ENCODE data around the gene MLLT10. TPM values are rescaled to one million over a fixed set of nuclear protein-coding genes. Genes with fewer than 3 reads are reported as not detected.
"Not testable (repeated sequence)": the region's sequence is repeated elsewhere in the genome, so short reads cannot be mapped to it uniquely, and the experiment has no call there.

MLLT10 gene
- total RNA-seq, 4 donors from 2014 or later: 42.8 to 283 (median 48.5) TPM

GRCh38 chr10:21579291-21579690, 45.3 kb downstream of the MLLT10 start:
- 93 to 96% methylated on average over 5 of the region's 5 CpGs for WGBS, 2 donors
- TF ChIP-seq POLR2A (IDR thresholded peaks at IDR 0.05) (no peak), CTCF (IDR thresholded peaks at IDR 0.05) (no peak)
- intact Hi-C loops (cut with DNase I; ENCODE audit: low total_unique reads): no loop called here
- H3K4me3 ChIP-seq (ENCODE audit: low read depth, poor library complexity, severe bottlenecking): no peak overlapping the region
- DNase-seq (ENCODE audit: low spot score in 2 of 2): no peak

GRCh38 chr10:21581421-21581834, 47.4 kb downstream of the MLLT10 start:
- DNase-seq (ENCODE audit: low spot score in 2 of 2); H3K4me3 ChIP-seq (ENCODE audit: low read depth, poor library complexity, severe bottlenecking); intact Hi-C loops (cut with DNase I; ENCODE audit: low total_unique reads): not testable (repeated sequence)
- WGBS, 2 donors: 84 to 95% methylated on average over 3 of the region's 3 CpGs

GRCh38 chr10:21584834-21585530, 51.0 kb downstream of the MLLT10 start:
- H3K4me3 ChIP-seq (ENCODE audit: low read depth, poor library complexity, severe bottlenecking): no peak overlapping the region
- no peak for TF ChIP-seq POLR2A (IDR thresholded peaks at IDR 0.05)
- TF ChIP-seq CTCF (IDR thresholded peaks at IDR 0.05): no peak
- WGBS, 2 donors: 96% methylated on average over 9 of the region's 9 CpGs
- DNase-seq (ENCODE audit: low spot score in 2 of 2): no peak
- intact Hi-C loops (cut with DNase I; ENCODE audit: low total_unique reads): no loop called here

GRCh38 chr10:21587391-21587790, 53.4 kb downstream of the MLLT10 start:
- intact Hi-C loops (cut with DNase I; ENCODE audit: low total_unique reads): no loop called here

GRCh38 chr10:21588159-21588558, 54.1 kb downstream of the MLLT10 start:
- DNase-seq (ENCODE audit: low spot score in 2 of 2); intact Hi-C loops (cut with DNase I; ENCODE audit: low total_unique reads); H3K4me3 ChIP-seq (ENCODE audit: low read depth, poor library complexity, severe bottlenecking): not testable (repeated sequence)
- 66 to 84% methylated on average over 7 of the region's 7 CpGs for WGBS, 2 donors

More at GRCh38 chr10:21587391-21587790, 53.4 kb downstream of the MLLT10 start:
- no peak overlapping the region for H3K4me3 ChIP-seq (ENCODE audit: low read depth, poor library complexity, severe bottlenecking)
- no peak for DNase-seq (ENCODE audit: low spot score in 2 of 2)
- TF ChIP-seq POLR2A (IDR thresholded peaks at IDR 0.05) (no peak), CTCF (IDR thresholded peaks at IDR 0.05) (no peak)

GRCh38 chr10:21593986-21594385, 60.0 kb downstream of the MLLT10 start:
- TF ChIP-seq CTCF (IDR thresholded peaks at IDR 0.05) (no peak), POLR2A (IDR thresholded peaks at IDR 0.05) (no peak)
- no peak overlapping the region for H3K4me3 ChIP-seq (ENCODE audit: low read depth, poor library complexity, severe bottlenecking)
- no peak for DNase-seq (ENCODE audit: low spot score in 2 of 2)
- intact Hi-C loops (cut with DNase I; ENCODE audit: low total_unique reads): no loop called here
- WGBS, 2 donors: 88 to 92% methylated on average over 5 of the region's 5 CpGs

- DNase-seq (ENCODE audit: low spot score in 2 of 2): no peak
- intact Hi-C loops (cut with DNase I; ENCODE audit: low total_unique reads): no loop called here
- 76 to 92% methylated on average over 2 of the region's 2 CpGs for WGBS, 2 donors
- TF ChIP-seq CTCF (IDR thresholded peaks at IDR 0.05) (no peak), POLR2A (IDR thresholded peaks at IDR 0.05) (no peak)
- H3K4me3 ChIP-seq (ENCODE audit: low read depth, poor library complexity, severe bottlenecking): no peak overlapping the region
Measured at GRCh38 chr10:21599582-21599981, 65.5 kb downstream of the MLLT10 start.

Data from lower leg skin (tissue), 4 donors.